Activated gamma-delta T cell treated with Interleukin-2 at 50 U/mL for 16 hours (primary cell): ENCODE results near the gene AACS.
"Not testable (repeated sequence)": the region's sequence is repeated elsewhere in the genome, so short reads cannot be mapped to it uniquely, and the experiment has no call there.

ENCODE experiments used
- DNase-seq: peaks from one replicate; pipeline ENCODE4 v3.0.0-alpha.2; 2020

AACS gene

GRCh38 chr12:125128439-125129178 is 63.4 kb downstream of the AACS start:
- DNase-seq: no peak

- no peak for DNase-seq
These were observed 63.9 kb downstream of the AACS start for GRCh38 chr12:125129179-125129571.

- no peak for DNase-seq
These were observed 64.5 kb downstream of the AACS start for GRCh38 chr12:125129591-125130255.

- no peak for DNase-seq
These were observed 66.7 kb downstream of the AACS start for GRCh38 chr12:125131958-125132357.

GRCh38 chr12:125132698-125133400 is 67.6 kb downstream of the AACS start:
- DNase-seq: no peak

- no peak for DNase-seq
These were observed 68.4 kb downstream of the AACS start for GRCh38 chr12:125133616-125134015.

GRCh38 chr12:125134576-125134975 is 69.3 kb downstream of the AACS start:
- DNase-seq: no peak

GRCh38 chr12:125135906-125136305 is 70.7 kb downstream of the AACS start:
- DNase-seq: no peak

- DNase-seq: no peak
These were observed 71.5 kb downstream of the AACS start for GRCh38 chr12:125136702-125137101.

- DNase-seq: no peak
These were observed 72.6 kb downstream of the AACS start for GRCh38 chr12:125137766-125138344.

- no peak for DNase-seq
These were observed 75.3 kb downstream of the AACS start for GRCh38 chr12:125140279-125141209.

- not testable (repeated sequence) for DNase-seq
These were observed 76.0 kb downstream of the AACS start for GRCh38 chr12:125141210-125141573.

GRCh38 chr12:125142601-125143000 is 77.4 kb downstream of the AACS start:
- DNase-seq: no peak

- DNase-seq: no peak
These were observed 78.3 kb downstream of the AACS start for GRCh38 chr12:125143491-125143890.

- no peak for DNase-seq
These were observed 80.0 kb downstream of the AACS start for GRCh38 chr12:125145196-125145595.

GRCh38 chr12:125148316-125148715 is 83.1 kb downstream of the AACS start:
- no peak for DNase-seq

- no peak for DNase-seq
These were observed 84.2 kb downstream of the AACS start for GRCh38 chr12:125149160-125150108.

- no peak for DNase-seq
These were observed 86.0 kb downstream of the AACS start for GRCh38 chr12:125151284-125151683.

GRCh38 chr12:125152463-125152862 is 87.2 kb downstream of the AACS start:
- DNase-seq: no peak

GRCh38 chr12:125155366-125155765 is 90.1 kb downstream of the AACS start:
- DNase-seq: no peak

- no peak for DNase-seq
These were observed 91.9 kb downstream of the AACS start for GRCh38 chr12:125157177-125157576.
